Peyer's patch (tissue), 4 donors: ENCODE results near the gene LHFPL2.

Source experiments
- CTCF ChIP-seq, 6 experiments: fragments of 450-650 bp in 4 of 6; fragments of 200-600 bp in 2 of 6; sonication (generic) in 1 of 6; IDR thresholded peaks; one replicate each; pipeline ENCODE4 v1.5.1; 2017 to 2019; ENCODE audit warnings: antibody characterized with exemption in 6 of 6, mild to moderate bottlenecking in 3 of 6, moderate library complexity in 1 of 6
- POLR2A ChIP-seq, 2 donors: fragments of 450-650 bp; IDR thresholded peaks; one replicate each; pipeline ENCODE4 v1.5.1; 2017; ENCODE audit warnings: antibody characterized with exemption in 2 of 2, mild to moderate bottlenecking in 2 of 2, moderate library complexity in 2 of 2

GRCh38 chr5:78547183-78547582 lies 101.4 kb downstream of the LHFPL2 start:
- TF ChIP-seq CTCF (IDR thresholded peaks at IDR 0.05) (no peak), POLR2A (IDR thresholded peaks at IDR 0.05) (no peak)
